Spleen (tissue), 7 donors: Measurements from ENCODE around the gene GALNTL6.

Source experiments
- CTCF ChIP-seq, 11 experiments: fragments of 200-600 bp in 7 of 11; fragments of 450-650 bp in 4 of 11; sonication (generic) in 4 of 11; IDR thresholded peaks in 8 of 11; conservative IDR thresholded peaks in 3 of 11; 1 replicate in 7 of 11; 2 replicates in 4 of 11; pipeline versions ENCODE4 v1.4.0 to v1.8.0; 2016 to 2021; ENCODE audit warnings: antibody characterized with exemption in 11 of 11, inconsistent platforms in 4 of 11, mild to moderate bottlenecking in 1 of 11
- POLR2AphosphoS5 ChIP-seq, 3 donors: sonication (generic); formaldehyde crosslinking; IDR thresholded peaks; one replicate each; pipeline ENCODE4 v1.5.1; 2017; ENCODE audit warnings: antibody characterized with exemption in 3 of 3
- donor health status: DM: no; HTN: no; CAD: no; lungs with moderate emphysema.
- donor health status: DM: no; HTN: no; CAD: no.
- donor health status: DM: no; HTN: no; CAD: no.

GRCh38 chr4:172995161-172995560 is 1182.0 kb downstream of the GALNTL6 start:
- TF ChIP-seq POLR2AphosphoS5 (IDR thresholded peaks at IDR 0.05) (no peak), CTCF (IDR thresholded peaks at IDR 0.05 in 8 of 11, conservative IDR thresholded peaks at IDR 0.05 in 3 of 11) (no peak)
